ENCODE data around the gene ZMPSTE24.

The ZMPSTE24 gene

GRCh38 chr1:40301541-40302299, 43.7 kb downstream of the ZMPSTE24 start:
- no peak for TF ChIP-seq CTCF (conservative IDR thresholded peaks at IDR 0.05; ENCODE audit: low read depth, low read length)
- no peak overlapping the region for H3K4me3 ChIP-seq (ENCODE audit: low read depth, low read length)
- no peak for DNase-seq (ENCODE audit: low read depth)

GRCh38 chr1:40302475-40302874, 44.4 kb downstream of the ZMPSTE24 start:
- no peak for TF ChIP-seq CTCF (conservative IDR thresholded peaks at IDR 0.05; ENCODE audit: low read depth, low read length)
- no peak for DNase-seq (ENCODE audit: low read depth)
- H3K4me3 ChIP-seq (ENCODE audit: low read depth, low read length): no peak overlapping the region

- H3K4me3 ChIP-seq (ENCODE audit: low read depth, low read length): no peak overlapping the region
- no peak for TF ChIP-seq CTCF (conservative IDR thresholded peaks at IDR 0.05; ENCODE audit: low read depth, low read length)
- no peak for DNase-seq (ENCODE audit: low read depth)
Measured at GRCh38 chr1:40303051-40303771, 45.2 kb downstream of the ZMPSTE24 start.

- TF ChIP-seq CTCF (conservative IDR thresholded peaks at IDR 0.05; ENCODE audit: low read depth, low read length): no peak
- H3K4me3 ChIP-seq (ENCODE audit: low read depth, low read length): no peak overlapping the region
- no peak for DNase-seq (ENCODE audit: low read depth)
Measured at GRCh38 chr1:40303790-40304189, 45.8 kb downstream of the ZMPSTE24 start.

- peak; percentile 29 for TF ChIP-seq CTCF (conservative IDR thresholded peaks at IDR 0.05; ENCODE audit: low read depth, low read length)
- H3K4me3 ChIP-seq (ENCODE audit: low read depth, low read length): no peak overlapping the region
- no peak for DNase-seq (ENCODE audit: low read depth)
Measured at GRCh38 chr1:40305451-40305850, 47.4 kb downstream of the ZMPSTE24 start.

- TF ChIP-seq CTCF (conservative IDR thresholded peaks at IDR 0.05; ENCODE audit: low read depth, low read length): no peak
- DNase-seq (ENCODE audit: low read depth): no peak
- no peak overlapping the region for H3K4me3 ChIP-seq (ENCODE audit: low read depth, low read length)
Measured at GRCh38 chr1:40305871-40306270, 47.8 kb downstream of the ZMPSTE24 start.
